Ishikawa (cell line): ENCODE results near the gene F10.
A peak's percentile ranks its signal among the peaks of the same experiment; 100 is the strongest.

Experiments
- CEBPB ChIP-seq: IDR thresholded peaks from 2 replicates; pipeline ENCODE4 v1.6.1; 2012
- CREB1 ChIP-seq: IDR thresholded peaks from 2 replicates; pipeline ENCODE4 v1.6.1; 2012; ENCODE audit warnings: low read depth
- EGR1 ChIP-seq: IDR thresholded peaks from 2 replicates; pipeline ENCODE4 v1.6.1; 2012
- EP300 ChIP-seq: IDR thresholded peaks from 2 replicates; pipeline ENCODE4 v1.6.1; 2012; ENCODE audit warnings: borderline replicate concordance
- FOXM1 ChIP-seq: IDR thresholded peaks from 2 replicates; pipeline ENCODE4 v1.6.1; 2012; ENCODE audit warnings: low read depth, borderline replicate concordance
- MAX ChIP-seq: IDR thresholded peaks from 2 replicates; pipeline ENCODE4 v1.6.1; 2012
- NFIC ChIP-seq: IDR thresholded peaks from 2 replicates; pipeline ENCODE4 v1.6.1; 2012
- RAD21 ChIP-seq: IDR thresholded peaks from 2 replicates; pipeline ENCODE4 v1.6.1; 2012; ENCODE audit warnings: low read depth
- REST ChIP-seq: IDR thresholded peaks from 2 replicates; pipeline ENCODE4 v1.6.1; 2012; ENCODE audit warnings: low read depth, mild to moderate bottlenecking
- TAF1 ChIP-seq: IDR thresholded peaks from 2 replicates; pipeline ENCODE4 v1.6.1; 2012; ENCODE audit warnings: low read depth, mild to moderate bottlenecking
- TCF12 ChIP-seq: IDR thresholded peaks from 2 replicates; pipeline ENCODE4 v1.6.1; 2012; ENCODE audit warnings: low read depth
- TEAD4 ChIP-seq: IDR thresholded peaks from 2 replicates; pipeline ENCODE4 v1.6.1; 2012
- USF1 ChIP-seq: IDR thresholded peaks from 2 replicates; pipeline ENCODE4 v1.6.1; 2012
- YY1 ChIP-seq: IDR thresholded peaks from 2 replicates; pipeline ENCODE4 v1.6.1; 2012; ENCODE audit warnings: low read depth
- ZBTB7A ChIP-seq: IDR thresholded peaks from 2 replicates; pipeline ENCODE4 v1.6.1; 2012; ENCODE audit warnings: low read depth

The F10 gene

GRCh38 chr13:113157929-113158747 lies 35.5 kb downstream of the F10 start, which contains the start of gene PROZ:
TSS of gene PROZ (plus strand) at chr13:113158648. CDS start at chr13:113158661, 13 bp downstream.
- no peak for TF ChIP-seq REST
- TF ChIP-seq NFIC: peak; percentile 63

GRCh38 chr13:113158946-113159345 lies 36.3 kb downstream of the F10 start:
- no peak for TF ChIP-seq TAF1
- TF ChIP-seq NFIC: no peak
- TF ChIP-seq TEAD4: no peak
- no peak for TF ChIP-seq CEBPB
- TF ChIP-seq RAD21: no peak
- no peak for TF ChIP-seq ZBTB7A
- TF ChIP-seq MAX: no peak
- no peak for TF ChIP-seq USF1
- TF ChIP-seq REST: no peak
- no peak for TF ChIP-seq EP300
- TF ChIP-seq FOXM1: no peak
- TF ChIP-seq TCF12: no peak

- TF ChIP-seq NFIC (no peak), TEAD4 (no peak), ZBTB7A (no peak), TCF12 (no peak), YY1 (no peak)
Observed at GRCh38 chr13:113159701-113160100, 37.1 kb downstream of the F10 start.

- TF ChIP-seq FOXM1 (no peak), CEBPB (no peak), ZBTB7A (no peak), YY1 (no peak), MAX (no peak), NFIC (no peak), CREB1 (no peak), TCF12 (no peak), EP300 (no peak), TEAD4 (no peak), USF1 (no peak), RAD21 (no peak), EGR1 (no peak), TAF1 (no peak), REST (no peak)
Observed at GRCh38 chr13:113160983-113161382, 38.4 kb downstream of the F10 start.

GRCh38 chr13:113161433-113161832 lies 38.8 kb downstream of the F10 start:
- TF ChIP-seq REST (no peak), MAX (peak; percentile 60), EP300 (no peak), YY1 (no peak)
